Testis (tissue), 5 donors: ENCODE data around the gene PRPS1L1. TPM values are rescaled to one million over a fixed set of nuclear protein-coding genes. Genes with fewer than 3 reads are reported as not detected.
A peak's percentile ranks its signal among the peaks of the same experiment; 100 is the strongest.

Source experiments
- DNase-seq: peaks from one replicate; pipeline ENCODE4 v3.0.0-alpha.2; 2019
- H3K27ac ChIP-seq, 2 donors: fragments of 200-600 bp; sonication (generic); one replicate each; pipeline ENCODE4 v1.5.1; 2019
- H3K27me3 ChIP-seq: fragments of 200-600 bp; sonication (generic); one replicate; pipeline ENCODE4 v1.5.1; 2019
- H3K36me3 ChIP-seq: fragments of 200-600 bp; sonication (generic); one replicate; pipeline ENCODE4 v1.5.1; 2017; ENCODE audit warnings: low read depth; ENCODE audit errors: missing control alignments
- H3K4me1 ChIP-seq: fragments of 200-600 bp; sonication (generic); one replicate; pipeline ENCODE4 v1.5.1; 2019
- H3K4me3 ChIP-seq, 2 donors: fragments of 200-600 bp; sonication (generic); one replicate each; pipeline ENCODE4 v1.5.1; 2017 to 2019
- H3K9me3 ChIP-seq: fragments of 200-600 bp; sonication (generic); one replicate; pipeline ENCODE4 v1.5.1; 2017
- CTCF ChIP-seq, 3 experiments: fragments of 450-650 bp in 2 of 3; fragments of 200-600 bp in 1 of 3; sonication (generic) in 1 of 3; IDR thresholded peaks; one replicate each; pipeline ENCODE4 v1.5.1; 2016 to 2019; ENCODE audit warnings: antibody characterized with exemption in 3 of 3, mild to moderate bottlenecking in 2 of 3, moderate library complexity in 1 of 3
- POLR2A ChIP-seq: fragments of 450-650 bp; IDR thresholded peaks from one replicate; pipeline ENCODE4 v1.6.1; 2017; ENCODE audit warnings: antibody characterized with exemption, mild to moderate bottlenecking, moderate library complexity
- WGBS, 2 donors: methylation state at CpG; one replicate each; pipeline ENCODE4 v1.1.5; 2018; 5-methylcytosine and 5-hydroxymethylcytosine counted together
- intact Hi-C: fragments of 100-400 bp; cut with DNase I; formaldehyde crosslinking; loops from one replicate; pipeline ENCODE4 v1.15.1; 2023; ENCODE audit warnings: low total_unique reads
- long read RNA-seq, 2 donors: transcript quantifications; one replicate each; lab custom pipeline, GENCODE V29; 2026
- polyA plus RNA-seq: library from polyadenylated mRNA; stranded (reverse); fragments of 350-450 nt; fragmentation: Illumina TruSeq; extraction: RNeasy Lipid Tissue Mini Kit (QIAGEN cat#74804); gene quantifications from one replicate; pipeline ENCODE4 v1.2.3, GENCODE V29; 2014; ENCODE audit warnings: low read depth, low replicate concordance; ENCODE audit not compliant: insufficient read depth
- total RNA-seq, 2 donors: library from RNA; depleted of rRNA; stranded (reverse); fragments of >200 nt; gene quantifications; one replicate each; pipeline ENCODE4 v1.2.3, GENCODE V29; 2016

Gene PRPS1L1
- 10 to 100 TPM; 12.7 to 18.6 TPM for total RNA-seq
- 84.5 TPM for polyA plus RNA-seq
- long read RNA-seq, donor 1 = 0 reads
- long read RNA-seq, donor 2 = 0 reads

- H3K27ac ChIP-seq = no peak within 1 kb of the TSS
- intact Hi-C loops = no loop called here
- TF ChIP-seq CTCF (IDR thresholded peaks at IDR 0.05) = no peak
- TF ChIP-seq POLR2A = no peak
- DNase-seq = peak; percentile 36
- H3K4me3 ChIP-seq = peak within 1 kb of the TSS; percentile 25 to 38
- H3K27me3 ChIP-seq = no peaks in the 10 kb centered on the region
- H3K4me1 ChIP-seq = no peaks in the 10 kb centered on the region
- H3K9me3 ChIP-seq = no peaks in the 10 kb centered on the region
- H3K36me3 ChIP-seq = no peaks in the 10 kb centered on the region
- 74 to 82% methylated on average over 12 to 17 of the region's 17 CpGs for WGBS, 2 donors
Observed at GRCh38 chr7:18027628-18028027, at the start of gene PRPS1L1. TSS of gene PRPS1L1 (minus strand) at chr7:18027846.

- intact Hi-C loops = no loop called here
- H3K4me1 ChIP-seq = no peaks in the 10 kb centered on the region
- DNase-seq = no peak
- no peaks in the 10 kb centered on the region for H3K27me3 ChIP-seq
- H3K4me3 ChIP-seq = no peak overlapping the region
- TF ChIP-seq CTCF (IDR thresholded peaks at IDR 0.05) (no peak), POLR2A (no peak)
- no peaks in the 10 kb centered on the region for H3K36me3 ChIP-seq
- no peak overlapping the region for H3K27ac ChIP-seq
- WGBS, 2 donors = 73 to 78% methylated on average over 1 of the region's 1 CpG
- H3K9me3 ChIP-seq = no peaks in the 10 kb centered on the region
Observed at GRCh38 chr7:18076461-18076860, 48.8 kb upstream of the PRPS1L1 start.

GRCh38 chr7:18068745-18069144 lies 41.1 kb upstream of the PRPS1L1 start:
- TF ChIP-seq POLR2A (no peak), CTCF (IDR thresholded peaks at IDR 0.05) (no peak)
- no peaks in the 10 kb centered on the region for H3K36me3 ChIP-seq
- no peaks in the 10 kb centered on the region for H3K9me3 ChIP-seq
- H3K4me3 ChIP-seq = no peak overlapping the region
- H3K4me1 ChIP-seq = no peaks in the 10 kb centered on the region
- H3K27ac ChIP-seq = no peak overlapping the region
- no peak for DNase-seq
- no peaks in the 10 kb centered on the region for H3K27me3 ChIP-seq
- intact Hi-C loops = no loop called here
- WGBS, 2 donors = 92 to 93% methylated on average over 3 of the region's 3 CpGs

GRCh38 chr7:18064242-18064838 lies 36.7 kb upstream of the PRPS1L1 start:
- Histone ChIP-seq H3K27ac (no peak overlapping the region), H3K4me1 (no peaks in the 10 kb centered on the region), H3K9me3 (no peaks in the 10 kb centered on the region), H3K27me3 (no peaks in the 10 kb centered on the region), H3K4me3 (no peak overlapping the region), H3K36me3 (no peaks in the 10 kb centered on the region)
- peak; percentile 62 for DNase-seq
- 87 to 92% methylated on average over 6 of the region's 6 CpGs for WGBS, 2 donors
- TF ChIP-seq POLR2A (no peak), CTCF (IDR thresholded peaks at IDR 0.05) (peak in 2 of 3 experiments; percentile 26 to 44)
- intact Hi-C loops = no loop called here
